Measurements from ENCODE around the gene TFF1.

DNA sequence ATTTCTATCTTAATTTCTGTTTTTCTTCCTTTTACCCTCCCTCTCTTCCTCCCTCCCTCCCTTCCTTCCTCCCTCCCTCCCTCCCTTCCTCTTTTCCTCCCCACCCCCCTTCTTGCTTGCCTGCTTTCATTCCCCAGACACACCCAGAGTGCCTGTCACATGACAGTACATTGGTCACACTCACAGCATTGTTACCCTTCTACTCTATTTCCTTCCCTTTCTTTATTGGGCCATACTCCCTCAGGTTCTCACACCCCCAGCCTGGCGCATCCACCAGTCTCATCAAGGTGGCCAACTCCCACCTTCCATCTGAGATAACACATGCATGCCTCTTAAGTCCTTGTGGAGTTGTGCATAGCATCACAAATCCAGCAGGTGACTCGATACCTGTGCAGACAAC lies 18.7 kb upstream of the TFF1 start:
- TF ChIP-seq, protein P1, sequence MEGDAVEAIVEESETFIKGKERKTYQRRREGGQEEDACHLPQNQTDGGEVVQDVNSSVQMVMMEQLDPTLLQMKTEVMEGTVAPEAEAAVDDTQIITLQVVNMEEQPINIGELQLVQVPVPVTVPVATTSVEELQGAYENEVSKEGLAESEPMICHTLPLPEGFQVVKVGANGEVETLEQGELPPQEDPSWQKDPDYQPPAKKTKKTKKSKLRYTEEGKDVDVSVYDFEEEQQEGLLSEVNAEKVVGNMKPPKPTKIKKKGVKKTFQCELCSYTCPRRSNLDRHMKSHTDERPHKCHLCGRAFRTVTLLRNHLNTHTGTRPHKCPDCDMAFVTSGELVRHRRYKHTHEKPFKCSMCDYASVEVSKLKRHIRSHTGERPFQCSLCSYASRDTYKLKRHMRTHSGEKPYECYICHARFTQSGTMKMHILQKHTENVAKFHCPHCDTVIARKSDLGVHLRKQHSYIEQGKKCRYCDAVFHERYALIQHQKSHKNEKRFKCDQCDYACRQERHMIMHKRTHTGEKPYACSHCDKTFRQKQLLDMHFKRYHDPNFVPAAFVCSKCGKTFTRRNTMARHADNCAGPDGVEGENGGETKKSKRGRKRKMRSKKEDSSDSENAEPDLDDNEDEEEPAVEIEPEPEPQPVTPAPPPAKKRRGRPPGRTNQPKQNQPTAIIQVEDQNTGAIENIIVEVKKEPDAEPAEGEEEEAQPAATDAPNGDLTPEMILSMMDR (conservative IDR thresholded peaks at IDR 0.05 in 1 of 2, IDR thresholded peaks at IDR 0.05 in 1 of 2; ENCODE audit: extremely low read depth in 1 of 2, insufficient read depth in 1 of 2, low read depth in 1 of 2, low read length in 2 of 2) = no peak
- TF ChIP-seq EZH2 (IDR thresholded peaks at IDR 0.05; ENCODE audit: borderline replicate concordance, low read length) = no peak

Measured in mammary epithelial cell (primary cell).